PC-3 (cell line): Measurements from ENCODE around the gene QRICH2. TPM values are rescaled to one million over a fixed set of nuclear protein-coding genes. Genes with fewer than 3 reads are reported as not detected.

ENCODE experiments used
- ATAC-seq: fragments of 200-7000 bp; cut with Tn5 transposase; 2 replicates; pipeline ENCODE4 v1.9.1; 2020; ENCODE audit warnings: mild to moderate bottlenecking, moderate library complexity
- BruUV-seq: library from RNA; stranded (reverse); fragments of 400-500 nt; replicated peaks from 2 replicates; lab custom pipeline; 2021; lab: Mats Ljungman, UMichigan
- CTCF ChIA-PET: fragments of 300-600 bp; sonication (Branson Sonifier 250); formaldehyde crosslinking; loops from one replicate; lab custom pipeline; 2022; ENCODE audit warnings: antibody characterized with exemption; lab: Charles Lee
- POLR2A ChIA-PET: fragments of 300-600 bp; sonication (Branson Sonifier 250); formaldehyde crosslinking; loops from one replicate; lab custom pipeline; 2022; ENCODE audit warnings: antibody characterized with exemption; ENCODE audit not compliant: unreplicated experiment; lab: Charles Lee
- DNase-seq: peaks from one replicate; pipeline ENCODE4 v3.0.0-alpha.2; 2015
- H2AFZ ChIP-seq: fragments of 300-600 bp; sonication (generic); 2 replicates; pipeline ENCODE4 v1.6.0; 2016; ENCODE audit warnings: antibody characterized with exemption, low read length
- H3F3A ChIP-seq: fragments of 300-600 bp; sonication (generic); one replicate; pipeline ENCODE4 v1.6.0; 2017; ENCODE audit warnings: antibody characterized with exemption, low read length, control low read depth, mild to moderate bottlenecking; ENCODE audit not compliant: unreplicated experiment
- H3K27ac ChIP-seq: fragments of 300-600 bp; sonication (generic); 2 replicates; pipeline ENCODE4 v1.5.1; 2016; ENCODE audit warnings: mild to moderate bottlenecking, low read length
- H3K27me3 ChIP-seq: fragments of 300-600 bp; sonication (generic); 2 replicates; pipeline ENCODE4 v1.6.1; 2016; ENCODE audit warnings: low read length, mixed read lengths
- H3K36me3 ChIP-seq: fragments of 300-600 bp; sonication (generic); 2 replicates; pipeline ENCODE4 v1.6.1; 2016; ENCODE audit warnings: low read depth, mixed run types, low read length, mixed read lengths
- H3K4me1 ChIP-seq: fragments of 300-600 bp; sonication (generic); 2 replicates; pipeline ENCODE4 v1.5.1; 2016; ENCODE audit warnings: low read length; ENCODE audit not compliant: insufficient read depth
- H3K4me2 ChIP-seq: fragments of 300-600 bp; sonication (generic); 2 replicates; pipeline ENCODE4 v1.6.0; 2016; ENCODE audit warnings: low read length
- H3K4me3 ChIP-seq: fragments of 300-600 bp; sonication (generic); 2 replicates; pipeline ENCODE4 v1.5.1; 2016; ENCODE audit warnings: mild to moderate bottlenecking, low read length, mixed read lengths
- H3K79me2 ChIP-seq: fragments of 300-600 bp; sonication (generic); 2 replicates; pipeline ENCODE4 v1.6.1; 2017; ENCODE audit warnings: low read length, mixed read lengths
- H3K9ac ChIP-seq: fragments of 300-600 bp; sonication (generic); 2 replicates; pipeline ENCODE4 v1.6.0; 2016; ENCODE audit warnings: mild to moderate bottlenecking, low read length
- H3K9me2 ChIP-seq: fragments of 300-600 bp; sonication (generic); replicated peaks from 2 replicates; pipeline ENCODE4 v1.6.1; 2016; ENCODE audit warnings: mixed run types, low read length, mixed read lengths
- H3K9me3 ChIP-seq: fragments of 300-600 bp; sonication (generic); 2 replicates; pipeline ENCODE4 v1.6.1; 2016; ENCODE audit warnings: low read length, mixed read lengths
- H4K20me1 ChIP-seq: fragments of 300-600 bp; sonication (generic); 2 replicates; pipeline ENCODE4 v1.6.1; 2016; ENCODE audit warnings: low read length, mixed read lengths
- EZH2 ChIP-seq: fragments of 300-600 bp; sonication (generic); IDR thresholded peaks from one replicate; pipeline ENCODE4 v1.6.1; 2017; ENCODE audit warnings: antibody characterized with exemption, mild to moderate bottlenecking, low read length; ENCODE audit not compliant: unreplicated experiment
- EZH2phosphoT487 ChIP-seq: fragments of 300-600 bp; sonication (generic); IDR thresholded peaks from 2 replicates; pipeline ENCODE4 v1.6.1; 2018; ENCODE audit warnings: mild to moderate bottlenecking, antibody characterized with exemption, low read length, borderline replicate concordance
- intact Hi-C: fragments of 100-400 bp; cut with micrococcal nuclease; formaldehyde crosslinking; loops from 2 replicates; pipeline ENCODE4 v1.9.0; 2023
- total RNA-seq: library from RNA; depleted of rRNA; stranded (reverse); fragments of >200 nt; gene quantifications from 2 replicates; pipeline ENCODE4 v1.2.3, GENCODE V29; 2014
- TF ChIP-seq, protein P1 (sequence below): fragments of 300-600 bp; sonication (generic); conservative IDR thresholded peaks from 2 replicates; pipeline ENCODE4 v1.5.1; 2017; ENCODE audit warnings: antibody characterized with exemption, low read depth, mild to moderate bottlenecking, low read length

The QRICH2 gene
- total RNA-seq, 1 experiment from 2014 or later, result 2.2 TPM

DNA sequence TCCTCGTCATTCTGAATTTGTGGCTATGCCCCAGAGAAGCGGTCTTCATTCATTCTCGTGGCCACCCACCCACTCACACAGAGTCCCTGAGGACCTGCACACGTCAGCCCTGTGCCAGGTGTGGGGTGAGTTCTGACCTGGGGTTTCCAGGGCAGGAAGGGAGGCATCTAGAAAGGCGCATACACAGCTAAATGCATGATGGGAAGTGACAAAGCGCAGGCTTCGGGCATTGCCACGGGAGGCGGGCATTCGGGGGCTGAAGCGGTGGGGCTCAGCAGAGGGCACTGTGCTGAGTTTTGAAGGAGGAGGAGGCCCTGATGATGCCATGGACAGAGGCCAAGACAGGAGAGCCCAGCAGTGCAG, 32.0 kb downstream of the QRICH2 start:
- H3F3A ChIP-seq, result no peaks in the 10 kb centered on the region
- no TSS peak for BruUV-seq
- H3K79me2 ChIP-seq, result no peaks in the 10 kb centered on the region
- TF ChIP-seq, protein P1, sequence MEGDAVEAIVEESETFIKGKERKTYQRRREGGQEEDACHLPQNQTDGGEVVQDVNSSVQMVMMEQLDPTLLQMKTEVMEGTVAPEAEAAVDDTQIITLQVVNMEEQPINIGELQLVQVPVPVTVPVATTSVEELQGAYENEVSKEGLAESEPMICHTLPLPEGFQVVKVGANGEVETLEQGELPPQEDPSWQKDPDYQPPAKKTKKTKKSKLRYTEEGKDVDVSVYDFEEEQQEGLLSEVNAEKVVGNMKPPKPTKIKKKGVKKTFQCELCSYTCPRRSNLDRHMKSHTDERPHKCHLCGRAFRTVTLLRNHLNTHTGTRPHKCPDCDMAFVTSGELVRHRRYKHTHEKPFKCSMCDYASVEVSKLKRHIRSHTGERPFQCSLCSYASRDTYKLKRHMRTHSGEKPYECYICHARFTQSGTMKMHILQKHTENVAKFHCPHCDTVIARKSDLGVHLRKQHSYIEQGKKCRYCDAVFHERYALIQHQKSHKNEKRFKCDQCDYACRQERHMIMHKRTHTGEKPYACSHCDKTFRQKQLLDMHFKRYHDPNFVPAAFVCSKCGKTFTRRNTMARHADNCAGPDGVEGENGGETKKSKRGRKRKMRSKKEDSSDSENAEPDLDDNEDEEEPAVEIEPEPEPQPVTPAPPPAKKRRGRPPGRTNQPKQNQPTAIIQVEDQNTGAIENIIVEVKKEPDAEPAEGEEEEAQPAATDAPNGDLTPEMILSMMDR, result peak; percentile 22; the same call in 1 of the 2 replicates
- no peak for TF ChIP-seq EZH2
- TF ChIP-seq EZH2phosphoT487, result no peak
- ATAC-seq (no peak), DNase-seq (no peak)
- H3K9ac ChIP-seq, result no peak overlapping the region
- H3K9me3 ChIP-seq, result no peaks in the 10 kb centered on the region
- H3K27me3 ChIP-seq, result no peaks in the 10 kb centered on the region
- H3K4me3 ChIP-seq, result no peak overlapping the region
- intact Hi-C loops, result loop anchor here (10.0 kb wide), 1 partner anchor 371 kb away; the partner anchor contains the start of gene MRPL38
- no peaks in the 10 kb centered on the region for H4K20me1 ChIP-seq
- CTCF ChIA-PET, result no interaction called here
- H3K36me3 ChIP-seq, result no peaks in the 10 kb centered on the region
- peaks cover 13% of the 10 kb centered on the region for H3K4me1 ChIP-seq
- no peak overlapping the region for H3K4me2 ChIP-seq
- H2AFZ ChIP-seq, result no peak overlapping the region
- POLR2A ChIA-PET, result no interaction called here
- H3K9me2 ChIP-seq, result no peaks in the 10 kb centered on the region
- H3K27ac ChIP-seq, result no peak overlapping the region

DNA sequence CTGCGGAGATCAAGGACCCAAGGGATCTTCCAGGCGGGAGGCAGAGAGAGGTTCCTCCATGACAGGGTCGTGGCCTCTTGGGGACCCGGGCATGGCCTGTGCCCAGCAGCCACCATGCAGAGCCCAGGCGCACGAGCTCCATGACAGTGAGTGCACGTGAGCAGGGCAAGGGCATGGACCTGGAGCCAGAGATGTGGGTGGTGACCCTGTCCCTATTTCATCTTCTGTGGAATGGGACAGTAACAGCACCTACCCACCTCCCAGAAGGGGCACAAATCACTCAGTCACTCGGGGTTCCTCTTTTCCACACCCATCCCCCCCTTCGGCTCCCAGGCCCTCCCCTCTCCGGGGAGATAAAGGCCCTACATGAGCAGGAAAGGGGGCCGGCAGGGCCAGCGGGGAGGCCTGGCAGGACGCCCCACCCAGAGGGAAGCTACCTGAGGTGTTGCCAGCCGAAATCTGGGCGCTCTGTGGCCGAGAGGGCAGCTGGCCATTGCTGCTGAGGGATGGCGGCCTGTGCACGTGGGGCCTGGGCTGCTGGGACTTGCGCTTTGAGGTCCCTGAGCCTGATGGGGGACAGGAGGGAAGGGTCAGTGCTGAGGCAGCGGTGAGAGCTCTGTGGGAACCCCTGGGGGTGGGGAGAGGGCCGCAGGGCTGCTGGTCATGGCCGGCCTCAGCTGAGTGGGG, 32.6 kb downstream of the QRICH2 start:
- no peaks in the 10 kb centered on the region for H3K9me2 ChIP-seq
- H3K9me3 ChIP-seq, result no peaks in the 10 kb centered on the region
- H2AFZ ChIP-seq, result no peak overlapping the region
- no peak overlapping the region for H3K9ac ChIP-seq
- H3K4me2 ChIP-seq, result no peak overlapping the region
- ChIA-PET POLR2A (no interaction called here), CTCF (no interaction called here)
- intact Hi-C loops, result loop anchor here (10.0 kb wide), 1 partner anchor 371 kb away; the partner anchor contains the start of gene MRPL38
- H3K4me1 ChIP-seq, result peaks cover 13% of the 10 kb centered on the region
- H3K79me2 ChIP-seq, result no peaks in the 10 kb centered on the region
- H3K27me3 ChIP-seq, result no peaks in the 10 kb centered on the region
- H4K20me1 ChIP-seq, result no peaks in the 10 kb centered on the region
- no peaks in the 10 kb centered on the region for H3F3A ChIP-seq
- no peak for DNase-seq
- H3K36me3 ChIP-seq, result no peaks in the 10 kb centered on the region
- ATAC-seq, result no peak
- no peak for TF ChIP-seq EZH2phosphoT487
- no peak for TF ChIP-seq EZH2
- TF ChIP-seq, protein P1, result no peak
- no TSS peak for BruUV-seq
- no peak overlapping the region for H3K4me3 ChIP-seq
- no peak overlapping the region for H3K27ac ChIP-seq
